Mucosa of stomach (tissue), 1 donor: ENCODE data around the gene USH1G.

ENCODE experiments used
- H3K27me3 ChIP-seq: one replicate; pipeline ENCODE4 v1.7.0; 2013; ENCODE audit warnings: mild to moderate bottlenecking, low read length; ENCODE audit not compliant: control insufficient read depth, insufficient read depth
- H3K36me3 ChIP-seq: one replicate; pipeline ENCODE4 v1.7.0; 2013; ENCODE audit warnings: low read length; ENCODE audit not compliant: control insufficient read depth, insufficient read depth
- H3K4me1 ChIP-seq: one replicate; pipeline ENCODE4 v1.7.0; 2013; ENCODE audit warnings: mild to moderate bottlenecking, low read length; ENCODE audit not compliant: control insufficient read depth, insufficient read depth
- H3K4me3 ChIP-seq: one replicate; pipeline ENCODE4 v1.7.0; 2013; ENCODE audit warnings: low read length
- H3K9ac ChIP-seq: one replicate; pipeline ENCODE4 v1.7.0; 2013; ENCODE audit warnings: mild to moderate bottlenecking, low read length, moderate library complexity
- H3K9me3 ChIP-seq: one replicate; pipeline ENCODE4 v1.7.0; 2013; ENCODE audit warnings: mild to moderate bottlenecking, low read length, moderate library complexity; ENCODE audit not compliant: control insufficient read depth
- donor health status: Pancreatic carcinoma.

Gene USH1G

GRCh38 chr17:74903671-74904070, 19.4 kb downstream of the USH1G start:
- H3K9ac ChIP-seq: no peak overlapping the region
- H3K4me1 ChIP-seq: peaks cover 4% of the 10 kb centered on the region
- H3K27me3 ChIP-seq: peaks cover 54% of the 10 kb centered on the region
- no peaks in the 10 kb centered on the region for H3K9me3 ChIP-seq
- no peak overlapping the region for H3K4me3 ChIP-seq
- no peaks in the 10 kb centered on the region for H3K36me3 ChIP-seq

GRCh38 chr17:74903034-74903433, 20.0 kb downstream of the USH1G start:
- Histone ChIP-seq H3K27me3 (peaks cover 58% of the 10 kb centered on the region), H3K9me3 (no peaks in the 10 kb centered on the region)

GRCh38 chr17:74901353-74902135, 21.5 kb downstream of the USH1G start:
- Histone ChIP-seq H3K4me3 (no peak overlapping the region), H3K36me3 (no peaks in the 10 kb centered on the region)

More at GRCh38 chr17:74903034-74903433, 20.0 kb downstream of the USH1G start:
- Histone ChIP-seq H3K36me3 (no peaks in the 10 kb centered on the region), H3K4me3 (no peak overlapping the region), H3K4me1 (peaks cover 4% of the 10 kb centered on the region), H3K9ac (no peak overlapping the region)

DNA sequence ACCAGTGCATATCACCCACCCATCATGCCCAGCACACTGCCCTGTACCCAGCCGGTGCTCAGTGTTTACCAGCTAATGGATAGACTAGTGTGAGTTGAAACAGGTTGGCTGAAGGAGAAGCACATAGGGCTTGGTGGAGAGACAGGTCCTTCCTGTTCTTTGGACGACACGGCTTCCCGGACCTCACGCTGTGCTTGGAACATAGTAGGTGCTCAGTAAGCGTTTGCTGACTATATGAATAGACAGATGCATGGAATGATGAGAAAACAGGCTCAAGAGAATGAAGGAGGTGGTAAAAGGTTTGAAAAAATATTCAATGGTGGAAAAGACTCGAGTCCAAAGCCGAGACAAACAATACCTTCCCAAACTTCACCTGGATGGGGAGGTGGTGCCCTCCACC, 22.8 kb downstream of the USH1G start:
- Histone ChIP-seq H3K4me3 (no peak overlapping the region), H3K9me3 (no peaks in the 10 kb centered on the region), H3K27me3 (peaks cover 73% of the 10 kb centered on the region), H3K4me1 (peaks cover 4% of the 10 kb centered on the region), H3K9ac (no peak overlapping the region), H3K36me3 (no peaks in the 10 kb centered on the region)

More at GRCh38 chr17:74901353-74902135, 21.5 kb downstream of the USH1G start:
- Histone ChIP-seq H3K27me3 (peaks cover 61% of the 10 kb centered on the region), H3K9me3 (no peaks in the 10 kb centered on the region), H3K9ac (no peak overlapping the region), H3K4me1 (peaks cover 4% of the 10 kb centered on the region)

- H3K9me3 ChIP-seq: no peaks in the 10 kb centered on the region
- H3K27me3 ChIP-seq: peaks cover 73% of the 10 kb centered on the region
- H3K9ac ChIP-seq: no peak overlapping the region
- H3K4me1 ChIP-seq: peaks cover 4% of the 10 kb centered on the region
- H3K4me3 ChIP-seq: no peak overlapping the region
- no peaks in the 10 kb centered on the region for H3K36me3 ChIP-seq
Measured at GRCh38 chr17:74898376-74898946, 24.6 kb downstream of the USH1G start.

DNA sequence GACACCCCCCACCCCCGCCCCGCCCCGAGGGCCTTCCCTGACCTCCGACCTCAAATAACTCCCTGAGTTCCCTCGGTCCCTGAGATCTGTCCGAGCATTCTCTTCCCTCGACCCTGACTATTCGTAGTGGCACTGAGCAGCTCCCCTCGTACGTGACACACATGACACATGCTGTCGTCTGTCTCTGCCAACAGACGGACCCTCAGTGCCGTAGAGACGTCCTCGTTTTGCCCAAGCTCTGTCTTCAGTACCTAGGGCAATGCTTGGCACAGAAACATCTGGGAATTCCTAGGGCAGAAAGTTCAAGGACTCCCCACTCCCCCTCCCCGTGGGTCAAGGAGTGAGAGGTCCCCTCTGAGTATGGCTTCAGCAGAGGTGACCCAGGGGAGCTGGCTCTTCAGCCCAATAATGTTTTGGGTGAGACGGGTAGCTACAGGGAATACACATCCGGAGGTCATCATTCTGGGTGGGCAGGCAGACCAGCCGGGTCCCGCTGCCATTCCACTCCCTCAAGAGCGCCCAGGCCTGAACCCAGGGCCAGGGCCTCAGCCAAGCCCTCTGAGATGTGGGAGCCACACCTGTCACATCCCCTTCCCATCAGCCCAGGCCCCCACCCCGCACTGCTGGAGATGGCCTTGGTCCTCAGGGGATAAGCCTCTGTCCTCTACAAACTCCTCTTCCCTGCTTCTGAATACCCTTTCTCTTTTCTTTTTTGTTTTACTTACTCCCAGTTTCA, 29.0 kb downstream of the USH1G start:
- H3K9ac ChIP-seq: no peak overlapping the region
- no peak overlapping the region for H3K4me3 ChIP-seq
- peaks cover 5% of the 10 kb centered on the region for H3K4me1 ChIP-seq
- H3K27me3 ChIP-seq: peaks cover 65% of the 10 kb centered on the region
- H3K9me3 ChIP-seq: no peaks in the 10 kb centered on the region
- H3K36me3 ChIP-seq: no peaks in the 10 kb centered on the region

DNA sequence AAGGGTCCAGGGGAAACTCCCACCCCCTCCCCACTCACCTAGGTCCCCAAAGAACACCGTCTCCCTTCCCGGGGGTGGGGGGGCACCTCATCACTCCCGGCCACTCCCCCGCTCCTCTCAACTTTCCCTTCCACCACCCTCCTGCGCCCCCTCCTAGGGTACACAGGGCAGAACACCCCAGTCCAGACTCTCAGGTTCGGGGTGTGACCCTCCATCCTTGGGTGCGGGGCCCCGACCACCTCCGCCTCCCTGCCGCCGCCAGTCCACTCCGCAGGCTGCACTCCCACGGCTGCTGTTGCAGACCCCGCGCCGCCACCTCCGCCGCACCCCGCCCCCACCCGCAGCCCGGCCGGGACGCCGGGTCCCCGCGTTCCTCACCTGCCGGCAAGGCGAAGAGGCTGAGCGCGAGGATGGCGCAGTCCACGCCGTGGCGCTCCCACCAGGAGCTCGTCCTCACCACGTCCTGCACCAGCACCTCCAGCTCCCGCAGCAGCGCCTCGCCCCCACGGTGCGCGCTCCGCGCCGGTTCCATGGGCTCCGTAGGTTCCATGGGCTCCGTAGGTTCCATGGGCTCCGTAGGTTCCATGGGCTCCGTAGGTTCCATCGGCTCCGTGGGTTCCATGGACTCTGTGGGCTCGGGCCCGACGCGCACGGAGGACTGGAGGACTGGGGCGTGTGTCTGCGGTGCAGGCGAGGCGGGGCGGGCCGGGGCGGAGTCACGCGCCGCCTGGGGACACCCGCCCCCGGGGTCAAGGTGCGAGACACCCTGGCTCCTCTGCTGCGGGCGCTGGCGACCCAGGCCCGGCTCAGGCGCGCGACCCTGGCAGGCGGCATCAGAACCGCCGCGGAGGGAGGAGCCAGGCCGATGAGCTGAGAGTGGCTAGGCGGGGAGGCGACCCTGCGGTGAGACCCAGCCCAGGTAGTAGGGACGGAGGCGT, 29.8 kb downstream of the USH1G start, which contains the start of gene FADS6:
FADS6 (minus strand) TSS at position 660 of the 938 bp plus-strand sequence; CDS start at position 622, 38 bp downstream.
- Histone ChIP-seq H3K9ac (no peak within 1 kb of the TSS), H3K4me1 (peaks cover 5% of the 10 kb centered on the region), H3K27me3 (peaks cover 69% of the 10 kb centered on the region), H3K36me3 (no peaks in the 10 kb centered on the region), H3K9me3 (no peaks in the 10 kb centered on the region), H3K4me3 (no peak within 1 kb of the TSS)

DNA sequence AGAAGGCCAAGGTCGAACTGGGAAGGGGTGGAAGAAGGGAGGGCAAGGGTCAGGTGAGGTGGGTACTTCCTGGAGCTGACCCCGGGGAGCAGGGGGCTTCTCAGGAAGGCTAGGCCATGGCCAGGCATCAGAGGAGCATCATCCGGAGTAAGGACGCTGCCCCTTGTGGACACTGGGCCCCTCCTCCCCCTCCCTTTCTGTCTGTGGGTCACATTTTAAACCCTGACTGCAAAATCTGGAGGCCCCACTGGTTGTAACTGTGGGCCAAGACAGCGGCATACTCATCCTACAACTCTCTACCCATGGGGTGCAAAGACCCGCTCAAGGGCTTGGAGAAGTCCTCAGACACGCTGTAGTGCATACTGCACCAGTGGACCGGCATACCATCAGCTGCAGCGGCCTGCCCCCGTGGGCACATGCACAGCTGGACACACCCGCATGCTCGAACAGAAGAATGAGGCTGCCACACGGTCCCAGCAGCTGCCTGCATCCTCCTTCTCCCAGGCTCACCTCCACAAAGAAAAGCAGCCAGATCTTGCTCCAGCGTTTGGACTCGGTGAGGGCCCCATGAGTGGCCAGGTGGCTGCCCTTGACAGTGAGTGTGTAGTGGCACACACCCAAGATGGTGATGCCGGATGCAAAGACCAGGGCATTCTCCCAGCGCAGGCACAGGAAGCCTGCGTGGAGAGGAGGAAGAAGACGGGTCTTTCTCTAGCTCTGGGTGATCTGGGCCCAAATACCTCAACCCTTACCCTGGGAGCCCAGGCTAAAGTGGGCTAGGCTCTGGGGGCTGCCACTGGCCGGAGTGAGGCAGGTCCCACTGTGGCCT, 30.8 kb downstream of the USH1G start:
- Histone ChIP-seq H3K36me3 (no peaks in the 10 kb centered on the region), H3K9me3 (no peaks in the 10 kb centered on the region), H3K4me3 (no peak overlapping the region), H3K9ac (no peak overlapping the region), H3K4me1 (peaks cover 5% of the 10 kb centered on the region), H3K27me3 (peaks cover 67% of the 10 kb centered on the region)

GRCh38 chr17:74890554-74890953, 32.5 kb downstream of the USH1G start:
- Histone ChIP-seq H3K4me1 (peaks cover 5% of the 10 kb centered on the region), H3K36me3 (no peaks in the 10 kb centered on the region), H3K9ac (no peak overlapping the region), H3K27me3 (peaks cover 56% of the 10 kb centered on the region), H3K4me3 (no peak overlapping the region), H3K9me3 (no peaks in the 10 kb centered on the region)

DNA sequence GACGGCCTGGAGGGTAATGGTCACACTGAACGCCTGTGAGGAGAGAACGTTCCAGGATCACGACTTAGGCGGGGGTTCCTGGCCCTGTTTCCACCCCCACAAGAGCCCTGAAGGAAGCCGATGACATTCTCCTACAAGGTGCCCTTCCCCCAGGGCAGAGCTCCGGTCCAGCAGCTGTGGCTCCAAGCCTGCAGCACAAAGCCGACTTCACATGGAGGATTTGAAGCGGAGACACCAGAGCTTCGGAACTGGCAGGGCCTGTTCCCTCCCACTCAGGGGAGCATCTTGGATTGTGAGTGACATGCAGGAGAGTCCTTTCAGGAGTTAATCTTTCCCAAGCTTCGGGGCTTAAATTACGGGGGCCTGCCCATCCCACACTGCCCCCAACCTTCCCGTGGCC, 34.6 kb downstream of the USH1G start:
- H3K4me3 ChIP-seq: no peak overlapping the region
- H3K9ac ChIP-seq: no peak overlapping the region
- peaks cover 38% of the 10 kb centered on the region for H3K27me3 ChIP-seq
- H3K9me3 ChIP-seq: no peaks in the 10 kb centered on the region
- no peaks in the 10 kb centered on the region for H3K36me3 ChIP-seq
- peaks cover 5% of the 10 kb centered on the region for H3K4me1 ChIP-seq
